Transverse colon (tissue), 4 donors: ENCODE results near the gene GAD2. TPM values are rescaled to one million over a fixed set of nuclear protein-coding genes. Genes with fewer than 3 reads are reported as not detected.
"Not testable (repeated sequence)": the region's sequence is repeated elsewhere in the genome, so short reads cannot be mapped to it uniquely, and the experiment has no call there.

Source experiments
- DNase-seq: peaks from one replicate; pipeline ENCODE4 v3.0.0-alpha.2; 2019
- H3K27ac ChIP-seq, 4 donors: fragments of 200-600 bp; sonication (generic); 2 replicates each; pipeline ENCODE4 v1.5.1; 2016 to 2018; ENCODE audit warnings: inconsistent platforms in 4 of 4
- H3K27me3 ChIP-seq: fragments of 200-600 bp; sonication (generic); 2 replicates; pipeline ENCODE4 v1.5.1; 2017; ENCODE audit warnings: inconsistent platforms
- H3K36me3 ChIP-seq, 4 donors: fragments of 200-600 bp; sonication (generic); 2 replicates each; pipeline ENCODE4 v1.5.1; 2017 to 2019; ENCODE audit warnings: inconsistent platforms in 4 of 4
- H3K4me1 ChIP-seq, 4 donors: fragments of 200-600 bp; sonication (generic); 2 replicates each; pipeline ENCODE4 v1.5.1; 2017 to 2020; ENCODE audit warnings: inconsistent platforms in 4 of 4
- H3K4me3 ChIP-seq, 4 donors: fragments of 200-600 bp; sonication (generic); 1 replicate in 1 of 4; 2 replicates in 3 of 4; pipeline versions ENCODE4 v1.5.1 to v1.6.1; 2017 to 2019; ENCODE audit warnings: inconsistent platforms in 4 of 4
- H3K9me3 ChIP-seq, 2 donors: fragments of 200-600 bp; sonication (generic); 2 replicates each; pipeline ENCODE4 v1.5.1; 2017 to 2019; ENCODE audit warnings: inconsistent platforms in 2 of 2
- CTCF ChIP-seq, 5 experiments: fragments of 200-600 bp in 3 of 5; fragments of 450-650 bp in 2 of 5; sonication (generic) in 3 of 5; IDR thresholded peaks; 1 replicate in 2 of 5; 2 replicates in 3 of 5; pipeline ENCODE4 v1.5.1; 2016 to 2017; ENCODE audit warnings: antibody characterized with exemption in 5 of 5, inconsistent platforms in 3 of 5, mild to moderate bottlenecking in 2 of 5, moderate library complexity in 1 of 5
- EP300 ChIP-seq: sonication (generic); formaldehyde crosslinking; IDR thresholded peaks from one replicate; pipeline ENCODE4 v1.6.1; 2017; ENCODE audit warnings: antibody characterized with exemption, low read depth
- POLR2A ChIP-seq: fragments of 450-650 bp; IDR thresholded peaks from one replicate; pipeline ENCODE4 v1.6.1; 2016; ENCODE audit warnings: antibody characterized with exemption, mild to moderate bottlenecking, moderate library complexity
- POLR2AphosphoS5 ChIP-seq, 3 donors: sonication (generic); formaldehyde crosslinking; IDR thresholded peaks; one replicate each; pipeline ENCODE4 v1.6.1; 2016; ENCODE audit warnings: antibody characterized with exemption in 3 of 3
- WGBS, 2 donors: methylation state at CpG; one replicate each; pipeline ENCODE4 v1.1.5; 2018; ENCODE audit warnings: low coverage in 1 of 2; 5-methylcytosine and 5-hydroxymethylcytosine counted together
- in situ Hi-C, 4 donors: fragments of 200-750 bp; cut with MboI; loops; one replicate each; pipeline versions ENCODE4 v1.15.0 to v1.15.1; 2017; ENCODE audit warnings: low sequenced_read_pairs in 3 of 4, low pct_ligation_motif_present in 1 of 4, low pct_unique_long_range_greater_than_20kb in 1 of 4
- intact Hi-C: fragments of 100-400 bp; cut with DNase I; formaldehyde crosslinking; loops from one replicate; pipeline ENCODE4 v1.15.1; 2023; ENCODE audit warnings: low total_unique reads
- total RNA-seq, 4 donors: library from RNA; depleted of rRNA; stranded (reverse); fragments of >200 nt; gene quantifications; one replicate each; pipeline ENCODE4 v1.1.0, GENCODE V29; 2016

GAD2 gene
- total RNA-seq, 4 donors from 2014 or later, result not detected

- Histone ChIP-seq H3K4me1 (no peaks in the 10 kb centered on the region), H3K27me3 (no peaks in the 10 kb centered on the region), H3K36me3 (no peaks in the 10 kb centered on the region), H3K4me3 (no peak overlapping the region), H3K9me3 (peaks cover 0 to 7% of the 10 kb centered on the region in 2 donors), H3K27ac (no peak overlapping the region)
- 58 to 65% methylated on average over 2 of the region's 2 CpGs for WGBS, 2 donors
- no peak for DNase-seq
- intact Hi-C loops, result loop anchor here (5.0 kb wide), 1 partner anchor 220 kb away; no protein-coding TSS in a partner anchor
- no peak for TF ChIP-seq EP300
- no peak for TF ChIP-seq POLR2A
- TF ChIP-seq POLR2AphosphoS5 (IDR thresholded peaks at IDR 0.05), result no peak
- no peak for TF ChIP-seq CTCF (IDR thresholded peaks at IDR 0.05)
- in situ Hi-C loops, result loop anchor here in 3 of 4 donors (10.0 to 25.0 kb wide), 5 partner anchors 218 to 550 kb away; partner anchors contain the start of gene PDSS1 (in 1 of the 3)
Measured at GRCh38 chr10:26336979-26337378, 120.4 kb downstream of the GAD2 start.

- no peaks in the 10 kb centered on the region for H3K9me3 ChIP-seq
- TF ChIP-seq CTCF (IDR thresholded peaks at IDR 0.05) (no peak), POLR2A (no peak), EP300 (no peak), POLR2AphosphoS5 (IDR thresholded peaks at IDR 0.05) (no peak)
- no peak overlapping the region for H3K27ac ChIP-seq
- H3K27me3 ChIP-seq, result no peaks in the 10 kb centered on the region
- intact Hi-C loops (no loop called here), in situ Hi-C loops (loop anchor here in 3 of 4 donors (25.0 kb wide), 3 partner anchors 221 to 546 kb away; partner anchors contain the start of gene PDSS1 (in 1 of the 3))
- no peaks in the 10 kb centered on the region for H3K36me3 ChIP-seq
- no peaks in the 10 kb centered on the region for H3K4me1 ChIP-seq
- DNase-seq, result no peak
- no peak overlapping the region for H3K4me3 ChIP-seq
Measured at GRCh38 chr10:26341701-26342100, 125.1 kb downstream of the GAD2 start.

GRCh38 chr10:26348821-26349417 is 132.3 kb downstream of the GAD2 start:
- H3K27ac ChIP-seq, H3K9me3 ChIP-seq, H3K36me3 ChIP-seq, H3K4me1 ChIP-seq, H3K4me3 ChIP-seq, intact Hi-C loops, DNase-seq, H3K27me3 ChIP-seq: not testable (repeated sequence)
- in situ Hi-C loops, result loop anchor here in 3 of 4 donors (25.0 kb wide), 3 partner anchors 213 to 538 kb away; partner anchors contain the start of gene PDSS1 (in 1 of the 3)
- WGBS, 2 donors, result 64 to 70% methylated on average over 5 to 9 of the region's 9 CpGs

Other genes with a start within 250 kb of the GAD2 start
- gene APBB1IP, start 221.6 kb downstream of the GAD2 start, total RNA-seq, result 1 to 10 TPM in 3 of 4 donors, not detected in 1; 2.5 to 7.6 (median 6.4) TPM